ENCODE measurements around the gene GRAMD1A.

Gene GRAMD1A

DNA sequence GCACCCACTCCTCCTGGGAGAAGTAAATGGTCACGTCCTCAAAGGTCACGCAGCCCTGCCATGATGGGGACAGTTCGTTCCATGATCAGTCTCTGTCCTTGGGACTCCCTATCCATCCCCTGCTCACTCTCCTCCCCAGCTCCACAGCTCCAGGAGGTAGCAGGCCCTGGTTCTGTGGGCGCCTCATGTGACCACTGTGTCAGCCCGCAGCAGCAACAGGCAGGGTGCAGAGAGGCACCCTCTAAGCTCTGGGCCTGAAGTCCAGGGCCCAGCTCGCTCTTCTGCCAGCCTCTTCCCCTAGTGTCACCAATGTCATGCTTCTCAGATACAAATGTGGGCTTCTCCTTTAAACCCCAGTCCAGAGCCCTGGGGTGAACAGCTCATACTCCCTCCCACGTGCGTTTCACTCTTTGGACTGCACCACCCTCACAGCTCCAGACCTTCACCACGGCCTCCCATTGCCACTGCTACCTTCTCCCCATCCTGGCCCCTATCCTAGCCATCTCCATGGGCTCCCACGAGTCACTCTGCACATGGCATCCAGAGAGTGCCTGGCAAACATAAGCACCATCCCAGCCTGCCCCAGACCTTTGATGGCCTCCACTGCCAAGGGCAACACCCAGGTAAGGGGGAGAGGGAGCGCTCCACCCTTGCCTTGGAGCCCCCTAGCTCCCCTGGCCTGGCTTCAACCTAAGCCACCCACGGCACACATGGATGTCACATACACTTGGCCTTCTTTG is 39.0 kb upstream of the GRAMD1A start:
- peaks cover 41 to 54% (median 51%) of the 10 kb centered on the region in 3 donors for H3K36me3 ChIP-seq
- no peak overlapping the region for H3K27ac ChIP-seq
- peaks cover 8 to 52% (median 50%) of the 10 kb centered on the region in 3 donors for H3K9me3 ChIP-seq
- no peak overlapping the region for H3K4me3 ChIP-seq
- TF ChIP-seq, protein P1, sequence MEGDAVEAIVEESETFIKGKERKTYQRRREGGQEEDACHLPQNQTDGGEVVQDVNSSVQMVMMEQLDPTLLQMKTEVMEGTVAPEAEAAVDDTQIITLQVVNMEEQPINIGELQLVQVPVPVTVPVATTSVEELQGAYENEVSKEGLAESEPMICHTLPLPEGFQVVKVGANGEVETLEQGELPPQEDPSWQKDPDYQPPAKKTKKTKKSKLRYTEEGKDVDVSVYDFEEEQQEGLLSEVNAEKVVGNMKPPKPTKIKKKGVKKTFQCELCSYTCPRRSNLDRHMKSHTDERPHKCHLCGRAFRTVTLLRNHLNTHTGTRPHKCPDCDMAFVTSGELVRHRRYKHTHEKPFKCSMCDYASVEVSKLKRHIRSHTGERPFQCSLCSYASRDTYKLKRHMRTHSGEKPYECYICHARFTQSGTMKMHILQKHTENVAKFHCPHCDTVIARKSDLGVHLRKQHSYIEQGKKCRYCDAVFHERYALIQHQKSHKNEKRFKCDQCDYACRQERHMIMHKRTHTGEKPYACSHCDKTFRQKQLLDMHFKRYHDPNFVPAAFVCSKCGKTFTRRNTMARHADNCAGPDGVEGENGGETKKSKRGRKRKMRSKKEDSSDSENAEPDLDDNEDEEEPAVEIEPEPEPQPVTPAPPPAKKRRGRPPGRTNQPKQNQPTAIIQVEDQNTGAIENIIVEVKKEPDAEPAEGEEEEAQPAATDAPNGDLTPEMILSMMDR (IDR thresholded peaks at IDR 0.05), result no peak
- no peak for DNase-seq
- H3K27me3 ChIP-seq, result no peaks in the 10 kb centered on the region
- intact Hi-C loops (cut with DNase I; ENCODE audit: low total_unique reads), result no loop called here
- peaks cover 0 to 26% (median 12%) of the 10 kb centered on the region in 4 donors for H3K4me1 ChIP-seq

DNA sequence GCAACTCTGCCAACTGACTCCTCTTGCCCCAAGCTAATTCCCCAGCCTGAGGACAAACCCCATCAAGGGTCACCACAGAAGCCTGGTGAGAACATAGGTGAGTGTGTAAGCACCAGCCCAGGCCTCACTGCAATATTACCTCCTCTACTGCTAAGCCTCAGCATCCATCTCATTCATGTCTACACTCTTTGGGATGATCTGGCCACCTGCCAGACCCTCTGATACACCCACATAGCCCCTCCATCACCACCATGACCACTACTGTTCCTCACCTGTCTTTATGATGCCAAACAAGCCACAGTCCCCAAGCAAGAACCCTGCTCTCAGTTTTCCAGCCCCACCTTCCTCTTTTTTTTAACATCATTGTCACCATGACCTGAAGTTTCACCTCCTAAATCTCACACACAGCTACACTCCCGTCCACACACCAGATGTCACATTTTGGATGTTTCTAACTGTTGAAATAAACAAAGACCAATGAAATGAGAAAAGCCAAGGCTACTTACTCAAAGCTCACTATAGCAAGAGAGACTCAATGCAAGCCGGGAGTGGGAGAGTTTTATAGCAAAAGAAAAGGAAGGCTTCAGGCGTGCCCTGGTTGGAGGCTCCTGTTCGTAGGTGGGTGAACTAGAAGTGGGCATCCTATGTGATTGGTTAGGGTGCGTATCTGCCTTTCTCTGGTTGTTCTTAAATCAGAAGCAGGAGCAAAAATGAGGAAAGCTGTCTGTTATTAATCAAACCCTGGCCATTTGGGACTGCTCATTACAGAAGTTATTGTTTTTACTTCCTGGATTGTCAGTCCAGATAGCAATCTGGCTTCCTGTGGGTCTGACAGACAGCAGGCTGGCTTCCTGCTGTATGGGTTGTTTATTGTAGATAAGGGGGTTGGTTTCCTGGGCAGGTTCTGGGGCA is 38.1 kb upstream of the GRAMD1A start:
- Histone ChIP-seq H3K4me3 (peak overlapping the region in 1 of 2 donors; percentile 89), H3K36me3 (peaks cover 37 to 45% (median 41%) of the 10 kb centered on the region in 3 donors), H3K27ac (no peak overlapping the region), H3K4me1 (peaks cover 0 to 26% (median 12%) of the 10 kb centered on the region in 4 donors), H3K27me3 (no peaks in the 10 kb centered on the region), H3K9me3 (peaks cover 8 to 43% (median 41%) of the 10 kb centered on the region in 3 donors)
- TF ChIP-seq, protein P1 (IDR thresholded peaks at IDR 0.05), result no peak
- DNase-seq, result no peak
- intact Hi-C loops (cut with DNase I; ENCODE audit: low total_unique reads), result no loop called here

DNA sequence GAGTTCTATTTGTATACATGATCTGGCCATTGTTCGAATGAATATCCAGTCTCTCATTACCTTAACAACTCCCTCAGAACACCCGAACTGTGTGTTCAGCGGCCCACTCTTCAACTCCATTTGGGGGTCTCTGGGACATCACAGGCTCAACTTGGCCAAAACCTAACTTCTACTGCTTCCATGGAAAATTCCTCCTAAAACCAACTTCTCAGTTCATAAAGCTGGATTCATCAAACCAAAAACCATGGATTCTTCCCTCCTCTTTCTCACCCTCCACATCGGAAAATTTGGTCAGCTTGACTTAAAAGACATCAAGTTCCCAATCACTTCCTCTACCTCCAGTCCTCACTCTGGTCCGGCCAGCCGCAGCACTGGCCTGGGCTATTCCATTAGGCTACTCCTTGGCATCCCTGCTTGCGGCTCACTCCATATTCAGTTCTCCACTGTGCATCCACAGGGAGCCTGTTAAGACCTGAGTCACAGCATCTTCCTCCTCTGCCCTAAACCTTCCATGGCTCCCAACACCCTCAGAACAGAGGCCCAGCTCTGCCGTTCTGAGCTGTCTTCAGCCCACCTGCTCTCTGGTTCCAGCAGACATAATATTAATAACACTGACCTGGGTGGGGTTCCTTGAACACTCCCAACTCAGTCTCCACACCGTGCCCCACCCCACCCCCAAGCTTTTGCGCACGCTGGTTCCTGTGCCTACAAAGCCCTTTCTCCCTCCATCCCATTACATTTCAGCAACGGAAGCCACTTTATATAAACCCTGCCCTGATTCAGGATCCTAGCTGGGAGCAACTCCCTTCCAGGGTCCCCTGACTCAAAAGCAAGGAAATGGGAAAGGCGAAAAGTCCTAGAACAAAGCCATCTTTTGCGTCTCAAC is 37.2 kb upstream of the GRAMD1A start:
- Histone ChIP-seq H3K36me3 (peaks cover 28 to 36% (median 32%) of the 10 kb centered on the region in 3 donors), H3K9me3 (peaks cover 4 to 34% (median 33%) of the 10 kb centered on the region in 3 donors), H3K4me3 (peak overlapping the region; percentile 84 to 89), H3K27ac (peak overlapping the region in 1 of 2 donors; percentile 60), H3K27me3 (no peaks in the 10 kb centered on the region), H3K4me1 (peaks cover 0 to 26% (median 12%) of the 10 kb centered on the region in 4 donors)
- intact Hi-C loops (cut with DNase I; ENCODE audit: low total_unique reads), result no loop called here
- TF ChIP-seq, protein P1 (IDR thresholded peaks at IDR 0.05), result no peak
- DNase-seq, result no peak

DNA sequence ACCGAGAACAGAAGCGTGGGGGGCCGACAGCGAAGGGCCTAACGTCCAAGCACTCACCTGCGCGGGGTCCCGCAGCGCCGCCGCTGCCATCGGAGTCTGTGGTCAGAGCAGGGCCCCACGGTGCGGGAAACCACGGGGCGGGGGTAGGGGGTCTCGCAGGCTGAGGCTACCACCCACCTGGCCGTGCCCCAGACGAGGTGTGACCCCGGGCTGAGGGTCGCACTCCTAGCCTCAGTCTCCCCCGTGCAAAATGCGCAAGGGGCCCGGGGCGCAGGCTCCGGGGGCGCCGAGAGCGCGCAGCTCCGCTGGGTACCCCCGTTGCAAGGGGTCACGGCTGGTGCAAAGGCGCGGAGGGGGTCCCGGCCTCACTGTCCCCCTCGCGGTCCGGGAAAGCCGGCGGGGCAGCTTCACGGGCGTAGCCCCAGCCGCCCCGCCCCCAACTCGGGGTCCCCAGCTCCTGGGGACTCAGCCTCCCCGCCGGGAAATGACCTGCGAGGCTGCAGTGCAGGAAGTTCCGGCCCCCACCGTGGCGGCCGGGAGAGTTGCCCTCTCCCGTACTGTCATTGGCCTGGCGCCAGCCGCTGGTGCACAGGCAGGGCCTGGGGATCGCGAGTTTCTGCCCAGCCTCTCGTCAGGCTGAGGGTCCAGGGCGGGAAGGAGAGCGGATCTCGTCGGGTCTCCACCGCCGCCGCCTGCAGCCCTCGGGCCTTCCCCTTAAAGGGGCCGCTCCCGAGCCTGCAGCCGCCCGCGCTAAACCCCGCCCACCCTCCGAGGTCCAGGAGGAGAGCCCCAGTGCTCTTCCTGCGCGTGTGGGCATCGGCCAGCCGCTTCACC is 36.3 kb upstream of the GRAMD1A start, which contains the start of gene ZNF792:
Gene ZNF792 (minus strand): TSS at position 657 of the 834 bp plus-strand sequence. CDS start 567 bp downstream, at position 90.
- Histone ChIP-seq H3K4me3 (peak within 1 kb of the TSS; percentile 84 to 89), H3K36me3 (peaks cover 20 to 28% (median 24%) of the 10 kb centered on the region in 3 donors), H3K27ac (peak within 1 kb of the TSS; percentile 48 to 60), H3K27me3 (no peaks in the 10 kb centered on the region), H3K4me1 (peaks cover 0 to 26% (median 12%) of the 10 kb centered on the region in 4 donors), H3K9me3 (peaks cover 0 to 26% (median 25%) of the 10 kb centered on the region in 3 donors)
- DNase-seq, result peak; percentile 58 to 78
- intact Hi-C loops (cut with DNase I; ENCODE audit: low total_unique reads), result no loop called here
- TF ChIP-seq, protein P1 (IDR thresholded peaks at IDR 0.05), result no peak

All from tibial artery (tissue), 4 donors.